ENCODE measurements around the gene KCNJ9.

DNA sequence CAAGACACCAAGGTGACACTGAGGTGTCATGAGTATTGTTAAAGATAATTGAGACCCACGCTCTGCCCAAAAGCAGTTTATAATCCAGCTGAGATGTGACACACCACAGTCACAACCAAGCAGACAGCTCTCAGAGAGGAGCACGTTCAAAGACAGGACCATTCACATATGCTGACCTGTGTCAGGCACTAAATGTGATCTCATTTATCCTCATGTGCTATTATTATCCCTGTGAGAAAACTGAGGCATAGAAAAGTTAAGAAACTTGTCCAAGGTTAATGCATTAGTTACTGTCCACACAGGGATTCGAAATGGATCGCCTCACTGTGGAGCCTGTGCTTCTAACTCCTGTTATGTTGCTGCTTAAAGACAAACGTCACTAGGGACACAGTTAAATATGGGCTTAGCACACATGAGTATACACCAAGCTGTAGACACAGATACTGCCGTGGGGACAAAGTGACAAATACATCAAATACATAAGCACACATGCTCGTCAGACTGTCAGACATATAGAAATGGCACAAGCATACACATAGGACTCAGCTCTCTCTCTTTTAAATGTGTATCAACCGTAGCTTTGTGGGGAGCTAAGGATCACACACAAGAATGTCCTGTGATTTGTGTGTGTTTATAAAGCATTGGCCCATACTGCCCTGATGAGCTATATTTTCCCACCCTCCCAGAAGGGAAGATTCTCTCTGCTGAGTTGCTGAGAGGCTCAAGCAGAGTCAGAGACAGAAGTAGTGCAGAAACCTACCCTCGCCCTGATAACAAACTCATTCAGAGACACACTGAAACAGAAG lies 20.6 kb downstream of the KCNJ9 start:
- TF ChIP-seq, protein P1, sequence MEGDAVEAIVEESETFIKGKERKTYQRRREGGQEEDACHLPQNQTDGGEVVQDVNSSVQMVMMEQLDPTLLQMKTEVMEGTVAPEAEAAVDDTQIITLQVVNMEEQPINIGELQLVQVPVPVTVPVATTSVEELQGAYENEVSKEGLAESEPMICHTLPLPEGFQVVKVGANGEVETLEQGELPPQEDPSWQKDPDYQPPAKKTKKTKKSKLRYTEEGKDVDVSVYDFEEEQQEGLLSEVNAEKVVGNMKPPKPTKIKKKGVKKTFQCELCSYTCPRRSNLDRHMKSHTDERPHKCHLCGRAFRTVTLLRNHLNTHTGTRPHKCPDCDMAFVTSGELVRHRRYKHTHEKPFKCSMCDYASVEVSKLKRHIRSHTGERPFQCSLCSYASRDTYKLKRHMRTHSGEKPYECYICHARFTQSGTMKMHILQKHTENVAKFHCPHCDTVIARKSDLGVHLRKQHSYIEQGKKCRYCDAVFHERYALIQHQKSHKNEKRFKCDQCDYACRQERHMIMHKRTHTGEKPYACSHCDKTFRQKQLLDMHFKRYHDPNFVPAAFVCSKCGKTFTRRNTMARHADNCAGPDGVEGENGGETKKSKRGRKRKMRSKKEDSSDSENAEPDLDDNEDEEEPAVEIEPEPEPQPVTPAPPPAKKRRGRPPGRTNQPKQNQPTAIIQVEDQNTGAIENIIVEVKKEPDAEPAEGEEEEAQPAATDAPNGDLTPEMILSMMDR (IDR thresholded peaks at IDR 0.05; ENCODE audit: extremely low read depth in 1 of 2, insufficient read depth in 1 of 2, low read depth in 1 of 2, low read length in 2 of 2) = no peak
- TF ChIP-seq, protein P2, sequence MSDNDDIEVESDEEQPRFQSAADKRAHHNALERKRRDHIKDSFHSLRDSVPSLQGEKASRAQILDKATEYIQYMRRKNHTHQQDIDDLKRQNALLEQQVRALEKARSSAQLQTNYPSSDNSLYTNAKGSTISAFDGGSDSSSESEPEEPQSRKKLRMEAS (IDR thresholded peaks at IDR 0.05; ENCODE audit: insufficient read depth, insufficient read length) = no peak
- TF ChIP-seq EZH2 (IDR thresholded peaks at IDR 0.05; ENCODE audit: borderline replicate concordance, low read depth, low read length, severe bottlenecking) (no peak), FOS (IDR thresholded peaks at IDR 0.05; ENCODE audit: borderline replicate concordance, insufficient read depth, low read length) (no peak), POLR2AphosphoS5 (IDR thresholded peaks at IDR 0.05; ENCODE audit: insufficient read depth, low read depth, low read length) (no peak), JUN (IDR thresholded peaks at IDR 0.05; ENCODE audit: borderline replicate concordance, insufficient read depth, insufficient read length, low read depth) (no peak), POLR2A (IDR thresholded peaks at IDR 0.05; ENCODE audit: low read depth, low read length) (no peak)
